Psoas muscle (tissue), 8 donors: ENCODE data around the gene CHN2. TPM values are rescaled to one million over a fixed set of nuclear protein-coding genes. Genes with fewer than 3 reads are reported as not detected.

Source experiments
- ATAC-seq, 4 donors: fragments of 200-7000 bp; cut with Tn5 transposase; one replicate each; pipeline ENCODE4 v1.9.1; 2020; ENCODE audit warnings: moderate library complexity in 3 of 4, mild to moderate bottlenecking in 2 of 4
- DNase-seq, 2 donors: peaks; one replicate each; pipeline ENCODE4 v3.0.0-alpha.2; 2020
- H3K27ac ChIP-seq: fragments of 200-600 bp; one replicate; pipeline ENCODE4 v1.8.0; 2022
- H3K27me3 ChIP-seq, 3 donors: fragments of 200-600 bp in 1 of 3; one replicate each; pipeline versions ENCODE4 v1.6.1 to v1.8.0; 2013 to 2022; ENCODE audit warnings: low read length in 2 of 3, mild to moderate bottlenecking in 2 of 3, moderate library complexity in 1 of 3; ENCODE audit not compliant: insufficient read depth in 3 of 3
- H3K36me3 ChIP-seq, 2 donors: fragments of 200-600 bp in 1 of 2; one replicate each; pipeline versions ENCODE4 v1.6.1 to v1.8.0; 2013 to 2022; ENCODE audit warnings: low read depth in 1 of 2, mild to moderate bottlenecking in 1 of 2, moderate library complexity in 1 of 2; ENCODE audit not compliant: insufficient read depth in 1 of 2
- H3K4me1 ChIP-seq: fragments of 200-600 bp; one replicate; pipeline ENCODE4 v1.8.0; 2022
- H3K4me3 ChIP-seq: fragments of 200-600 bp; one replicate; pipeline ENCODE4 v1.8.0; 2022; ENCODE audit warnings: mild to moderate bottlenecking
- H3K9me3 ChIP-seq: fragments of 200-600 bp; one replicate; pipeline ENCODE4 v1.8.0; 2022
- CTCF ChIP-seq: fragments of 200-600 bp; IDR thresholded peaks from one replicate; pipeline ENCODE4 v1.8.0; 2022; ENCODE audit warnings: antibody characterized with exemption
- WGBS, 3 donors: extraction: QIAGEN DNeasy Blood & Tissue Kit; methylation state at CpG; one replicate each; pipeline versions ENCODE4 v1.1.6 to v1.1.7; 2013; 5-methylcytosine and 5-hydroxymethylcytosine counted together
- intact Hi-C, 2 donors: fragments of 100-400 bp; cut with DNase I; formaldehyde crosslinking; loops; one replicate each; pipeline versions ENCODE4 v1.11.0 to v1.14.2; 2022
- polyA plus RNA-seq, 3 donors: library from polyadenylated mRNA; stranded (reverse); fragments of 200-250 nt; gene quantifications; one replicate each; pipeline ENCODE4 v1.2.3, GENCODE V29; 2013
- total RNA-seq, 4 donors: library from RNA; stranded (reverse); fragmentation: NEBNext Ultra II Directional in 2 of 4; extraction: Animal tissue kit (Norgen Biotek cat#: 25700) in 2 of 4; gene quantifications; one replicate each; pipeline versions ENCODE4 v1.2.1 to v1.2.4, GENCODE V29; 2021 to 2023
- donor health status: healthy with polysubstance abuse.
- donor health status: DM: no; HTN: no; CAD: no; lungs with moderate emphysema.
- donor health status: Bipolar disorder and iron deficiency.
- donor health status: healthy.
- donor health status: DM: yes; HTN: yes; CAD: no.
- donor health status: DM: no; HTN: no; CAD: no.
- donor health status: DM: no; HTN: no; CAD: no.
- donor health status: DM: yes; HTN: yes; CAD: no.

CHN2 gene
- total and polyA plus RNA-seq, 7 donors: 0.43 to 18.1 (median 2.3) TPM

DNA sequence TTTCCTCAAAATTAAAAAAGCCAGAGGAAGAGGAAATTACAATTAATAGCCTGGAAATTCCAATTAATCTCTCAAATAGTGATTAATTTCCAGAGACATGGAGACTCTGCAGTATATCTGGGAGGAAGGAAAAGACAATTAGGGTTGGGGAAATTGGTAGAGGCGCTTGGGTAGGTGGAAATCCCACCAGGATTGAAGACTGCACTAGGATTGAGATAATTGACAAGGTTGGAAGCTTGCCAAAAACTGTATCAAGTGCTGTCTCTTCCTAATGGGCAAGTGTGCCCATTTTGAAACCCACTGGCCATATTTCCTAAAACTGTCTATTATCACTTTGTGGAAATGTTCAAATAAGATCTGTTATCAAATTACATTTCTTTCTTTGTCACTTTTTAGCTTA, 21.6 kb downstream of the CHN2 start:
- Histone ChIP-seq H3K27me3 (no peaks in the 10 kb centered on the region), H3K4me1 (peaks cover 5% of the 10 kb centered on the region), H3K27ac (no peak overlapping the region), H3K9me3 (no peaks in the 10 kb centered on the region), H3K4me3 (no peak overlapping the region), H3K36me3 (no peaks in the 10 kb centered on the region)
- intact Hi-C loops: no loop called here
- WGBS, 3 donors: 75 to 79% (median 79%) methylated on average over 1 of the region's 1 CpG
- DNase-seq (no peak), ATAC-seq (no peak)
- no peak for TF ChIP-seq CTCF

DNA sequence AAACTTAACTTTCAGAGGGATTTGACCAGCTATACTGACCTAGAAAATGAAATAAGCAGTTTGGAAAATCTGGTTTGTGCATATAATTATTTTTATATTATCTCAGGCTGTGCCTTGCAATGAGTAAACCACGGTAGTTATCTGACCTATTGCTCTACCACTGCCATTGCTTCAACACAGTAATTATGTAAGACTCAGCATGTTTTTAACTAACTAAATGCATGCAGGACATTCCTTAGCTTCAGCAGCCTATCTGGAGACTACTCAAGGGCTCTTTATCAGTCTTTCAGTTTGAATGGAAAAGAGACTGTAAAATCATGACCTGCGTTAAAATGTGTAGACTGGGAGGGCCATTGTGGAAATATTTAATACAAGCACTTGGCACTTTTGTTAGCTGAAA, 22.5 kb downstream of the CHN2 start:
- Histone ChIP-seq H3K4me3 (no peak overlapping the region), H3K36me3 (no peaks in the 10 kb centered on the region), H3K4me1 (peaks cover 5% of the 10 kb centered on the region), H3K9me3 (no peaks in the 10 kb centered on the region), H3K27me3 (no peaks in the 10 kb centered on the region), H3K27ac (no peak overlapping the region)
- 64 to 77% (median 73%) methylated on average over 2 of the region's 2 CpGs for WGBS, 3 donors
- no peak for TF ChIP-seq CTCF
- no peak for DNase-seq
- no peak for ATAC-seq
- intact Hi-C loops: no loop called here

DNA sequence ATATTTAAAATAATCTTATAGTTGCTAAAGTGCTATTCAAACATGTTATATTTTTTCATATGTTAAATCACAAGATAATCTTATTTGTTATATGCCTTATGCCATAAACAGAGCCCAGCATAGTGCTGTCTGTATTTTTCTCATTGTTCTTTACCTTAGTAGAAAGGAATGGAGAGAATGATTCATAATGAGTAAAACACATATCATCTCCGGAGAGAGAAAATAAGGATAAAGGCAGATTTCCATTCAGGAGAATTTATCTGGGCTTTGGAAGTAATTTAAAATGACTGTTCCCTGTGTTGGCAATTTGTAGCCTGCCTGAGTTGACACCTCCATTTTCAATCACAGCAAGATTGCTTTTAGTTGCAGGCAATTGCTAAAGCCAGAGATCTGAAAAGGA, 30.2 kb downstream of the CHN2 start:
- no peak for TF ChIP-seq CTCF
- WGBS, 3 donors: 67 to 85% (median 73%) methylated on average over 1 of the region's 1 CpG
- H3K27me3 ChIP-seq: no peaks in the 10 kb centered on the region
- H3K9me3 ChIP-seq: no peaks in the 10 kb centered on the region
- no peaks in the 10 kb centered on the region for H3K4me1 ChIP-seq
- intact Hi-C loops: no loop called here
- H3K27ac ChIP-seq: no peak overlapping the region
- no peaks in the 10 kb centered on the region for H3K36me3 ChIP-seq
- ATAC-seq (no peak), DNase-seq (no peak)
- H3K4me3 ChIP-seq: no peak overlapping the region

DNA sequence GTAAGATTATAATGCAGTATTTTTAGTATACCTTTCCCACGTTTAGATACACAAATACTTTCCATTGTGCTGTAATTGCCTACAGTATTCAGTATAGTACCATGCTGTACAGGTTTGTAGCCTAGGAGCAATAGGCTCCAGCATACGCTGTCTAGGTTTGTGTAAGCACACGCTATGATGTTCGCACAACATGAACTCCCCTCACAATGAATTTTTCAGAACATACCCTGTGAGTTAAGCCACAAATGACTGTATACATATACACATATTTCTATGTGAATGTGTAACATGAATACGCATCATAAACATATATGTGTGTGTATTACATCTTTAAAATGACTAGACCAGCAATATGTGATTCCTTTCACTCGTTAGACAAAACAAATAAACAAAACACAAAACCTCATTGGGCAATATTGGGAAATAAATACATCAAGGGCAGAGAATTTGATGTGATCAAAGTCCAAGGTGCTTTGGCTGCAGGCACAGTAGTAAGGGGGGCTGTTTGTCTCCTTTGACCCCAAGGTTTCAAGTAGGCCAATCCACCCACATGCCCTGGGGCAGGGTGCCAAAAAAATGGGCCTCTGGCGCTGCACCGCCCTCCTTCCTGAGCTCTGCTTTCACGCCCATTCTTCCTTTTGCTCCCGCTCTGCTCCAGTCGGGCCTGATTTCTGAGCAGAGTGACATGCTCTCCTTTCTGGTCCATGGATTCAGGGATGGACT, 33.9 kb downstream of the CHN2 start:
- Histone ChIP-seq H3K9me3 (no peaks in the 10 kb centered on the region), H3K27me3 (no peaks in the 10 kb centered on the region), H3K27ac (no peak overlapping the region), H3K36me3 (no peaks in the 10 kb centered on the region), H3K4me3 (no peak overlapping the region), H3K4me1 (peaks cover 7% of the 10 kb centered on the region)
- no peak for TF ChIP-seq CTCF
- no peak for ATAC-seq
- 89 to 91% (median 90%) methylated on average over 11 of the region's 11 CpGs for WGBS, 3 donors
- DNase-seq: no peak
- intact Hi-C loops: no loop called here

GRCh38 chr7:29229066-29229465, 34.5 kb downstream of the CHN2 start:
- no peak for TF ChIP-seq CTCF
- 93 to 98% (median 94%) methylated on average over 2 of the region's 2 CpGs for WGBS, 3 donors
- ATAC-seq: no peak
- Histone ChIP-seq H3K27ac (no peak overlapping the region), H3K4me1 (peaks cover 7% of the 10 kb centered on the region), H3K36me3 (no peaks in the 10 kb centered on the region), H3K9me3 (no peaks in the 10 kb centered on the region), H3K27me3 (no peaks in the 10 kb centered on the region), H3K4me3 (no peak overlapping the region)
- intact Hi-C loops: no loop called here
- no peak for DNase-seq
